ENCODE measurements around the gene EPB41L5.
"Not testable (repeated sequence)": the region's sequence is repeated elsewhere in the genome, so short reads cannot be mapped to it uniquely, and the experiment has no call there.

GRCh38 chr2:120199817-120200459, 187.1 kb downstream of the EPB41L5 start:
- not testable (repeated sequence) for TF ChIP-seq EP300, CTCF, POLR2A (IDR thresholded peaks at IDR 0.05)
